GM21381 (cell line): Measurements from ENCODE around the gene PGBD1.

Experiments
- ATAC-seq: cut with Tn5 transposase; IDR thresholded peaks from one replicate; pipeline ENCODE4 v1.9.1; 2021; ENCODE audit warnings: mild to moderate bottlenecking, moderate library complexity; ENCODE audit not compliant: unreplicated experiment

The PGBD1 gene

GRCh38 chr6:28335040-28335563 lies 53.7 kb downstream of the PGBD1 start:
- ATAC-seq, result no peak

- peak; percentile 80 for ATAC-seq
These were observed 54.4 kb downstream of the PGBD1 start, which contains the start of gene ZSCAN31 for GRCh38 chr6:28335564-28336283. Gene ZSCAN31, minus strand, starts transcription at chr6:28336148. Its CDS starts 6,465 bp downstream, at chr6:28329683.

GRCh38 chr6:28336284-28337120 lies 55.1 kb downstream of the PGBD1 start:
- ATAC-seq, result peak; percentile 46

GRCh38 chr6:28337121-28337520 lies 55.7 kb downstream of the PGBD1 start:
- ATAC-seq, result no peak

- no peak for ATAC-seq
These were observed 59.1 kb downstream of the PGBD1 start for GRCh38 chr6:28340310-28341095.

GRCh38 chr6:28343898-28344677 lies 62.7 kb downstream of the PGBD1 start:
- ATAC-seq, result no peak

GRCh38 chr6:28345201-28345600 lies 63.8 kb downstream of the PGBD1 start:
- ATAC-seq, result no peak

- ATAC-seq, result no peak
These were observed 65.7 kb downstream of the PGBD1 start for GRCh38 chr6:28347119-28347518.

- no peak for ATAC-seq
These were observed 68.0 kb downstream of the PGBD1 start for GRCh38 chr6:28349344-28349891.

GRCh38 chr6:28349892-28350737 lies 68.7 kb downstream of the PGBD1 start, which contains the start of gene ZKSCAN3:
Gene ZKSCAN3, plus strand, starts transcription at chr6:28349947. Its CDS starts 9,640 bp downstream, at chr6:28359587.
- ATAC-seq, result peak; percentile 88

GRCh38 chr6:28351087-28351486 lies 69.7 kb downstream of the PGBD1 start:
- ATAC-seq, result no peak

- ATAC-seq, result no peak
These were observed 70.1 kb downstream of the PGBD1 start for GRCh38 chr6:28351493-28351925.
